ENCODE data around the gene BCL2L12.

DNA sequence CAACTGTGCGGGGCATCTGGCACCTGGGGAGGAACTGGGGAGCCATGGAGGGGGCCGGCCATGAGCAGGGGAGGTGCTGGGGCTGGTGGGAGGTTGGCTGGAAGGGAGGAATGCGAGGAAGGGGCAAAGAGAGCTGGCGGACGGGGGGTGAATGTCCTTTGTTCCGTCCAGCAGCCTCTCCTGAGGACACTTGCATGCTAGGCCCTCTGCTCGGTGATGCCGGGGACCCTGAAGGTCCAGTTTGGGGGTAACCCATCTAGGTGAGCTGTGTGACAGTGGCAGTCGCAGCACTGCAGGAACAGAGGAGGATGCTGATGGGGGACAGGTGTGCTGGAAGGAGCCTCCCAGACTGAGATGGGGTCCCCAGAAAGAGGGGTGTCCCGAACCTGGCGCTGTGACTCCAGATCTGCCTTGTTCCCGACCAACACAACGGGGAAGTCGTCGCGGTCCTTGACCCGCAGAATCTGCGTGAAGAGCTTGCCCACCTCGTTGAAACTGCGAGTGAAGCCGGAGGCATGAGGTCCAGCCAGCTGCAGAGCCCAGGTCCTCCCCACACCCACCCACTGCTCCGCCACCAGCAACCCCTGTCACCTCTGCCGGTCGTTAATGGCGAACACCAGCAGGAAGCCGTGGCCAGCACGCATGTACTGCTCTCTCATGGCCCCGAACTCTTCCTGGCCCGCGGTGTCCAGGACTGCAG, 29.4 kb upstream of the BCL2L12 start:
- TF ChIP-seq EZH2 (IDR thresholded peaks at IDR 0.05) (no peak), POLR2AphosphoS5 (IDR thresholded peaks at IDR 0.05; ENCODE audit: borderline replicate concordance, low read depth, low read length) (no peak)

Data from SK-N-MC (cell line).